IPS DF 6.9 (cell line): ENCODE measurements around the gene BHLHA9.
"Not testable (repeated sequence)": the region's sequence is repeated elsewhere in the genome, so short reads cannot be mapped to it uniquely, and the experiment has no call there.

Source experiments
- DNase-seq: peaks from one replicate; pipeline ENCODE4 v3.0.0-alpha.2; 2013; ENCODE audit warnings: low read depth, low spot score
- H3K27ac ChIP-seq: one replicate; pipeline ENCODE4 v1.5.1; 2013; ENCODE audit warnings: low read length, control low read depth
- H3K27me3 ChIP-seq: 2 replicates; pipeline ENCODE4 v1.6.1; 2013; ENCODE audit warnings: mild to moderate bottlenecking, low read length; ENCODE audit not compliant: control insufficient read depth, insufficient read depth
- H3K36me3 ChIP-seq: 2 replicates; pipeline ENCODE4 v1.6.1; 2013; ENCODE audit warnings: low read length; ENCODE audit not compliant: control insufficient read depth, insufficient read depth
- H3K4me1 ChIP-seq: 2 replicates; pipeline ENCODE4 v1.6.1; 2013; ENCODE audit warnings: low read length; ENCODE audit not compliant: control insufficient read depth, insufficient read depth
- H3K4me3 ChIP-seq: 2 replicates; pipeline ENCODE4 v1.5.1; 2013; ENCODE audit warnings: mild to moderate bottlenecking, low read length
- H3K9me3 ChIP-seq: 2 replicates; pipeline ENCODE4 v1.6.1; 2013; ENCODE audit warnings: low read length, inconsistent platforms; ENCODE audit not compliant: control insufficient read depth, insufficient read depth
- whole genome bisulfite sequencing: extraction: QIAGEN DNeasy Blood & Tissue Kit; methylation state at CpG from one replicate; pipeline ENCODE4 v1.1.7; 2013; ENCODE audit warnings: mixed read lengths, missing lambda C conversion rate; ENCODE audit not compliant: insufficient read length, insufficient coverage; 5-methylcytosine and 5-hydroxymethylcytosine counted together

Gene BHLHA9

DNA sequence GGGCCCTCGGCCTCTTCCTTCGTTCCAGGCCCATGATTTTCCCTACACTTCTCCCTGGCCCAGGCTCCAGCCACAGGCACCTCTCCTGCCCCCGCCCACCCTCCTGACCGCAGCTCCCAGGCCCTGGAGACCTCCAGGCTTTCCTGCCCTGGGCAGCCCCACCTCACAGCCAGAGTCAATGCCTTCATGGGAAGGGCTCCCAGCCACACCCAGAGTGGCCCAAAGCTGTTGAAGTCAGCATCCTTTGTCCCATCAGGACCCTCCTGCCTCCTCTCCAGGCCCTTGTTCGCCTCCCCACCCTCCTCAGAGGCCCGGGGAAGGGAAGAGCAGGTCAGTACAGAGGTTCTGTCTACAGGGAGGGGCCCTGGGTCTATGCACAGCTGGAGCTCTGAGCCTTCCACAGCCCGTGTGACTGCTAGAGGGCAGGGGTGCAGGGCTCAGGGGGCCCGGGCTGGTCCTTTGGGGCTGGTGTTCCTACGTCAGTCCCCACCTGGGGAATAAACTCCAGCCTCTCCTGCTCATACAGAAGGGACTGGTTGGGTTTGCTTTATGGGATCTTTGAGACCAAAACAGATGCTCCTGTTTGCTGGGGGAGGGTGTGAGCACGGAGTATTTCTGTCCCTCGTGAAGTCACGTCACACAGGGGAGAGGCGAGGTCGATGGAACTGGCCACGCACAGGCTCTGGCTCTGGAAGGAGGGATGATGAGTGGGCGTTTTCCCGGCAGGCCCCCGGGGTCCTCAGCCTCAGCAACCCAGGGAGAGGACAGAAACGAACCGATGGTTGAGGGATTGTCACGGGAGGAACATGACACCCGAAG lies 29.5 kb downstream of the BHLHA9 start:
- no peak for DNase-seq
- Histone ChIP-seq H3K4me3 (no peak overlapping the region), H3K36me3 (no peaks in the 10 kb centered on the region), H3K4me1 (0 out of 2 replicates have a peak, but pooled peaks cover 1% of the 10 kb centered on the region), H3K27ac (no peak overlapping the region), H3K9me3 (no peaks in the 10 kb centered on the region), H3K27me3 (no peaks in the 10 kb centered on the region)
- WGBS = no CpG with 5 or more reads among the region's 22 CpGs

DNA sequence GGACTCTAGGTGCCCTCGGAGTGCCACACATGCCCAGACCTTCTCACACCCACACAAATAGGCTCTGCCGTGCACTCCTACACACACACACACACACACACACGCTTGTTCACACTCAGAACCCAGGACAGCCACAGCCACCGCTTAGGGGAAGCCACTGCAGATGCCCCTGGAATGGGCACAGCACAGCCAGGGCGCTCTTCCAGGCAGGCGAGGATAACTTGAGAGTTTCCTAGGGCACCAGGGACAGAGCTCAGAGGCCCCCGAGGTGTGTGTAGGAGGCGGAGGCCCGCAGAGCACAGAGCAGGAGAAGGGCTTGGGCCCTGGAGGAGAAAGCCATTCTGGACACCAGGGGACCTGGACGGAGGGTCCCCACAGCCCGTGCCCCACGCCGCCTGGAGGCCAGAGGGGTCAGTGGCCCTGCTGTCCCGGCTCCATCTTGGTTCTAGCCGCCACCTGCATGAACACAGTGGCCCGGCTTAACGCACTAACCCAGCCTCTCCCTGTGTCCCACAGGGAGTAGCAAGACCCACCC lies 30.2 kb downstream of the BHLHA9 start:
- Histone ChIP-seq H3K4me3 (no peak overlapping the region), H3K27me3 (no peaks in the 10 kb centered on the region), H3K36me3 (no peaks in the 10 kb centered on the region), H3K4me1 (0 out of 2 replicates have a peak, but pooled peaks cover 1% of the 10 kb centered on the region), H3K27ac (no peak overlapping the region), H3K9me3 (no peaks in the 10 kb centered on the region)
- WGBS = no CpG with 5 or more reads among the region's 17 CpGs
- DNase-seq = no peak

- H3K9me3 ChIP-seq = no peaks in the 10 kb centered on the region
- no peak overlapping the region for H3K4me3 ChIP-seq
- 0 out of 2 replicates have a peak, but pooled peaks cover 1% of the 10 kb centered on the region for H3K4me1 ChIP-seq
- no peak for DNase-seq
- H3K27ac ChIP-seq = no peak overlapping the region
- H3K27me3 ChIP-seq = no peaks in the 10 kb centered on the region
- WGBS = no CpG with 5 or more reads among the region's 14 CpGs
- no peaks in the 10 kb centered on the region for H3K36me3 ChIP-seq
These were observed 31.3 kb downstream of the BHLHA9 start for GRCh38 chr17:1301546-1301945.

DNA sequence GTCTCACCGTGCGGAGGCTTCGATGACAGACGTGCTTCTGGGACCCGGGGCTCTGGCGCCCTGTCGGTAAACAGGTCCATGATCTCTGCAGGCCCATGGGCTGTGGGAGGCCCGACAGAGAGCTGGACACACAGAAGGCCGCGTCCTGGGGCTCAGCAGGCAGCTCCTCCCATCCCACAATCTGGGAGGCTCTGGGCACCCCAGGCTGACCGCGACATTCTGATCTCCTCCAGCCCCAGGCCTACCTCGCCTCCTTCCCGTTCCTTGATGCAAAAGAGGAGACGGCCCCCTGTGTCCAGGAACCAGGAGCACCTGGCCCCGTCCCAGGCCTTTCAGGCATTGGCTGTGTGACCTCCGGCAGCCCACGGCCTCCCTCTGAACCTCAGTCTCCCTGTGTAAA lies 32.5 kb downstream of the BHLHA9 start:
- WGBS = no CpG with 5 or more reads among the region's 18 CpGs
- Histone ChIP-seq H3K4me3 (no peak overlapping the region), H3K4me1 (0 out of 2 replicates have a peak, but pooled peaks cover 1% of the 10 kb centered on the region), H3K27me3 (no peaks in the 10 kb centered on the region), H3K27ac (no peak overlapping the region), H3K36me3 (no peaks in the 10 kb centered on the region), H3K9me3 (no peaks in the 10 kb centered on the region)
- DNase-seq = no peak

DNA sequence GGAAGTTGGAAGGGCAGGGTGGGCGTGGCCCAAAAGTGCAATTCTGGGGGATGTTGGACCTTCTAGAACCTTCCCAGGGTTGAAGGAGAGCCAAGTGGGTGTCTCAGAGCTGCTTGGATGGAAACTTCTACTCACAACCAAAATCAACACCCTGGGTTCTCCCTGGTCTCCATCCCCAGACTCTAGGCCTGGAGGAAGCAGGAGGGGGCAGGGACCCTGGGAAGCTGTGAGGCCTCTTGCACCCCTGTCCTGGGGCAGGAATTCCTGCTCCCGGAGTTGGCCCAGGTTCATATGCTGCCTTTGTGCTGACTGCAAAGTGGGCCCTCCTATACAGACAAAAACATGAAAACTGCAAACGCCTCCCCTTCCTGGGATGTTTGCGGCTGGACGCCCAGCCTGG lies 34.3 kb downstream of the BHLHA9 start:
- Histone ChIP-seq H3K9me3 (no peaks in the 10 kb centered on the region), H3K27ac (no peak overlapping the region), H3K27me3 (no peaks in the 10 kb centered on the region), H3K4me1 (no peaks in the 10 kb centered on the region), H3K36me3 (no peaks in the 10 kb centered on the region), H3K4me3 (no peak overlapping the region)
- WGBS = no CpG with 5 or more reads among the region's 5 CpGs
- no peak for DNase-seq

- Histone ChIP-seq H3K4me3 (no peak overlapping the region), H3K27ac (no peak overlapping the region), H3K27me3 (no peaks in the 10 kb centered on the region), H3K4me1 (no peaks in the 10 kb centered on the region), H3K36me3 (no peaks in the 10 kb centered on the region), H3K9me3 (no peaks in the 10 kb centered on the region)
- no peak for DNase-seq
- no CpG with 5 or more reads among the region's 19 CpGs for WGBS
These were observed 34.8 kb downstream of the BHLHA9 start for GRCh38 chr17:1304962-1305563.

DNA sequence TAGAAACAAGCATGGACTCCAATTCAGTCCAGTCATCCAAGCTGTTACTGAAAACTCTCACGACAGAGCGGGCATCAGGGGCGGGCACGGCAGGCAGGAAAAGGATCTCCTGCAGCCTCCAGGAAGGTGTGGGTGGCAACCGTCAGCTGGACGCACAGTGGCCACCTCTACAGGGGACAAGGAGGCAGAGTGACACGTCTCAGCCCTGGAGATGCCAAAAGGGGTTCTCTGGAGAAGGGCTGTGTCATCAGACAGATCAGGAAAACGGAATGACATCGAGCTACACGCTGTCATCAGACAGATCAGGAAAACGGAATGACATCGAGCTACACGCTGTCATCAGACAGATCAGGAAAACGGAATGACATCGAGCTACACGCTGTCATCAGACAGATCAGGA lies 37.6 kb downstream of the BHLHA9 start:
- not testable (repeated sequence) for H3K4me3 ChIP-seq, H3K27ac ChIP-seq, H3K9me3 ChIP-seq, H3K27me3 ChIP-seq, DNase-seq, H3K4me1 ChIP-seq, H3K36me3 ChIP-seq
- WGBS = no CpG with 5 or more reads among the region's 16 CpGs

DNA sequence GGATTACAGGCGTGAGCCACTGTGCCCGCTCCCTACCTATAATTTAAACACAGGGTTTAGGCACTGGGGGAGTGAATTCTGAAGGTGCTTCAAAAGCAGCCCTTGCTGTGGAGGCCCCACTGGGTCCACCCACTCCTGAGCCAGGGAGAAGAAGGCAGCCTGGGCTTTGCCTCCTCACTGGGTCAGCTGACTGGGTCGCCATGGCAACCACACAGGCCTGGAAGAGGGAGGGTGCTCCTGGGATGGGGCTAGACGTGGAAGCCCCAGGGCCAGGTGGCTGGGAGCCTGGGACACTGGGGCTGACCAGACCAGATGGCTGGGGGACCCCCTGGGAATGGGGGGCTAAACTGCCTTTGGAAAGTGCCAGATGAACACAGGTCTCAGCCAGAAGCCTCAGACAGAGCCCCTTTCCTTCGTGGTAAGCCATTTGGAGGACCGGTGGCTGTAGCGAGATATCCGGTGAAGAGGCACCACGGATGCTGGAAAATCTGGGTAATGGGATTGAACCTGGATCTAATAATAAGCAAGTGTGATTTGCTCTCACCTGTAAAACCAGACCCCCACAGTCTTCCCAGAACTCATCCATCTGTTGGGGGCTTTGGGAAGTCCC lies 42.1 kb downstream of the BHLHA9 start:
- DNase-seq = no peak
- no CpG with 5 or more reads among the region's 9 CpGs for WGBS
- no peak overlapping the region for H3K27ac ChIP-seq
- no peaks in the 10 kb centered on the region for H3K9me3 ChIP-seq
- no peaks in the 10 kb centered on the region for H3K36me3 ChIP-seq
- H3K4me3 ChIP-seq = no peak overlapping the region
- H3K4me1 ChIP-seq = no peaks in the 10 kb centered on the region
- no peaks in the 10 kb centered on the region for H3K27me3 ChIP-seq

- H3K27ac ChIP-seq = no peak overlapping the region
These were observed 43.2 kb downstream of the BHLHA9 start for GRCh38 chr17:1313270-1314005.

DNA sequence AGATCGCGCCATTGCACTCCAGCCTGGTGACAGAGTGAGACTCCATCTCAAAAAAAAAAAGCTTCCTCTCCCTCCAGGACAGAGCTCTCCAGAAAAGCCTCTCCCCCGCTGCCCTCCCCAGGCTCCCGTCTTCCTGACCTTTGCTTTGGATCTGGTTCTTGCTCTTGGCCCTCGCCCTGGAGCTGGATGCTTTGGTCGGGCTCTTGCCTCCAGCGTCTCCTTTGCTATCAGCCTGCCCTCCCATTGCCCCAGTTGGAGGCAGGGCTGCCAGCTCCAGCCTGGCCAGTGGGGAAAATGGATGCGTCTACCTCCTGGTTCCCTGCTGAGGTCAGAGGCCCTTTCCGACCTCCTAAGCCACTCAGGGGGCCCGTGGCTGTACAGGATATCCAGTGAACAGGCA lies 45.2 kb downstream of the BHLHA9 start:
- Histone ChIP-seq H3K27ac (no peak overlapping the region), H3K36me3 (no peaks in the 10 kb centered on the region), H3K4me3 (no peak overlapping the region), H3K4me1 (no peaks in the 10 kb centered on the region), H3K27me3 (no peaks in the 10 kb centered on the region), H3K9me3 (no peaks in the 10 kb centered on the region)
- no peak for DNase-seq
- WGBS = no CpG with 5 or more reads among the region's 10 CpGs

More at GRCh38 chr17:1313270-1314005, 43.2 kb downstream of the BHLHA9 start:
- no peaks in the 10 kb centered on the region for H3K9me3 ChIP-seq
- WGBS = no CpG with 5 or more reads among the region's 8 CpGs
- no peaks in the 10 kb centered on the region for H3K36me3 ChIP-seq
- no peaks in the 10 kb centered on the region for H3K4me1 ChIP-seq
- no peaks in the 10 kb centered on the region for H3K27me3 ChIP-seq
- DNase-seq = no peak
- H3K4me3 ChIP-seq = no peak overlapping the region
